ENCODE measurements around the gene FOXE1.
A peak's percentile ranks its signal among the peaks of the same experiment; 100 is the strongest.

- TF ChIP-seq POLR2A (IDR thresholded peaks at IDR 0.05) (no peak), POLR2AphosphoS5 (IDR thresholded peaks at IDR 0.05) (peak in 1 of 4 donors; percentile 38), CTCF (IDR thresholded peaks at IDR 0.05) (no peak)
Observed at GRCh38 chr9:97851446-97851883, 1.6 kb upstream of the FOXE1 start.
